ENCODE results near the gene MCCC1. TPM values are rescaled to one million over a fixed set of nuclear protein-coding genes. Genes with fewer than 3 reads are reported as not detected.

The MCCC1 gene
- total RNA-seq, 1 experiment from 2014 or later: 7.7 TPM

- no peak for DNase-seq (ENCODE audit: low read depth)
- in situ Hi-C loops (cut with HindIII; ENCODE audit: low pct_unique_long_range_greater_than_20kb, low sequenced_read_pairs): no loop called here
Measured at GRCh38 chr3:182970811-182971418, 128.4 kb downstream of the MCCC1 start.

- no peak for DNase-seq (ENCODE audit: low read depth)
- in situ Hi-C loops (cut with HindIII; ENCODE audit: low pct_unique_long_range_greater_than_20kb, low sequenced_read_pairs): no loop called here
Measured at GRCh38 chr3:182969853-182970252, 129.4 kb downstream of the MCCC1 start.

- peak; percentile 72 for DNase-seq (ENCODE audit: low read depth)
- in situ Hi-C loops (cut with HindIII; ENCODE audit: low pct_unique_long_range_greater_than_20kb, low sequenced_read_pairs): no loop called here
Measured at GRCh38 chr3:182969277-182969676, 130.0 kb downstream of the MCCC1 start.

GRCh38 chr3:182967218-182968204, 131.8 kb downstream of the MCCC1 start:
- in situ Hi-C loops (cut with HindIII; ENCODE audit: low pct_unique_long_range_greater_than_20kb, low sequenced_read_pairs): no loop called here
- no peak for DNase-seq (ENCODE audit: low read depth)

GRCh38 chr3:182965861-182966366, 133.4 kb downstream of the MCCC1 start:
- in situ Hi-C loops (cut with HindIII; ENCODE audit: low pct_unique_long_range_greater_than_20kb, low sequenced_read_pairs): no loop called here
- DNase-seq (ENCODE audit: low read depth): no peak

Other genes with a start within 250 kb of the MCCC1 start
- gene DCUN1D1, start 119.0 kb downstream of the MCCC1 start, total RNA-seq (2014; rRNA removed; shearing (Covaris generic); ENCODE audit: low replicate concordance): 8.1 and 8.2 TPM in 2 replicates
- 0.17 and 2.1 TPM in 2 replicates for gene LAMP3, start 63.2 kb upstream of the MCCC1 start, total RNA-seq (2014; rRNA removed; shearing (Covaris generic); ENCODE audit: low replicate concordance)
- gene B3GNT5, start 153.8 kb upstream of the MCCC1 start, total RNA-seq (2014; rRNA removed; shearing (Covaris generic); ENCODE audit: low replicate concordance): 7.9 and 8.0 TPM in 2 replicates